CD4-positive, alpha-beta memory T cell (primary cell): ENCODE data around the gene TGM4. TPM values are rescaled to one million over a fixed set of nuclear protein-coding genes. Genes with fewer than 3 reads are reported as not detected.
A peak's percentile ranks its signal among the peaks of the same experiment; 100 is the strongest.

Experiments used
- CTCF ChIA-PET: fragments of 350-600 bp; sonication (Branson Sonifier 250); formaldehyde crosslinking; loops from one replicate; lab custom pipeline; 2021; ENCODE audit warnings: inconsistent platforms; ENCODE audit not compliant: partially characterized antibody; lab: Charles Lee
- POLR2A ChIA-PET: fragments of 350-600 bp; sonication (Branson Sonifier 250); formaldehyde crosslinking; loops from one replicate; lab custom pipeline; 2021; ENCODE audit not compliant: partially characterized antibody; lab: Charles Lee
- DNase-seq, 5 donors: peaks; one replicate each; pipeline versions ENCODE4 v3.0.0 to v3.0.0-alpha.2; 2020 to 2022; ENCODE audit warnings: mixed read lengths in 1 of 5
- H3K27ac ChIP-seq: one replicate; pipeline ENCODE4 v1.7.0; 2013; ENCODE audit warnings: low read depth, low read length
- H3K27me3 ChIP-seq: 2 replicates; pipeline ENCODE4 v1.7.0; 2013; ENCODE audit warnings: mild to moderate bottlenecking, low read length, moderate library complexity; ENCODE audit not compliant: insufficient read depth
- H3K36me3 ChIP-seq: 2 replicates; pipeline ENCODE4 v1.7.0; 2013; ENCODE audit warnings: mild to moderate bottlenecking, low read length, moderate library complexity; ENCODE audit not compliant: insufficient read depth
- H3K4me1 ChIP-seq: 2 replicates; pipeline ENCODE4 v1.7.0; 2013; ENCODE audit warnings: mild to moderate bottlenecking, low read length, moderate library complexity; ENCODE audit not compliant: insufficient read depth
- H3K4me3 ChIP-seq, 2 donors: one replicate each; pipeline ENCODE4 v1.7.0; 2013; ENCODE audit warnings: low read length in 2 of 2, mild to moderate bottlenecking in 1 of 2
- H3K9me3 ChIP-seq, 2 donors: one replicate each; pipeline ENCODE4 v1.7.0; 2013; ENCODE audit warnings: low read length in 2 of 2, control low read depth in 1 of 2; ENCODE audit not compliant: control insufficient read depth in 1 of 2
- H3K27ac Mint-ChIP-seq, 7 donors: one replicate each; pipeline ENCODE4 v1.8.0; 2020 to 2021; ENCODE audit warnings: mixed read lengths in 7 of 7, mild to moderate bottlenecking in 6 of 7, inconsistent platforms in 3 of 7, moderate library complexity in 3 of 7
- H3K27me3 Mint-ChIP-seq, 2 donors: one replicate each; pipeline ENCODE4 v1.8.0; 2020 to 2021; ENCODE audit warnings: mixed read lengths in 2 of 2
- H3K36me3 Mint-ChIP-seq, 2 donors: one replicate each; pipeline ENCODE4 v1.8.0; 2020 to 2021; ENCODE audit warnings: mixed read lengths in 2 of 2, inconsistent platforms in 1 of 2, mild to moderate bottlenecking in 1 of 2
- H3K4me1 Mint-ChIP-seq, 4 donors: one replicate each; pipeline ENCODE4 v1.8.0; 2020 to 2021; ENCODE audit warnings: mixed read lengths in 4 of 4, mild to moderate bottlenecking in 1 of 4
- H3K4me3 Mint-ChIP-seq, 8 donors: one replicate each; pipeline ENCODE4 v1.8.0; 2020 to 2021; ENCODE audit warnings: mixed read lengths in 8 of 8, mild to moderate bottlenecking in 7 of 8, moderate library complexity in 6 of 8, inconsistent platforms in 3 of 8
- H3K9me3 Mint-ChIP-seq, 8 donors: one replicate each; pipeline ENCODE4 v1.8.0; 2020 to 2021; ENCODE audit warnings: mixed read lengths in 8 of 8, mild to moderate bottlenecking in 5 of 8, inconsistent platforms in 3 of 8, moderate library complexity in 1 of 8
- intact Hi-C: fragments of 100-400 bp; cut with micrococcal nuclease; formaldehyde crosslinking; loops from one replicate; pipeline ENCODE4 v1.15.1; 2023
- polyA plus RNA-seq, 2 donors: library from polyadenylated mRNA; unstranded; fragments of 300-500 nt; fragmentation: Illumina TruSeq; gene quantifications; one replicate each; pipeline ENCODE4 v1.2.3, GENCODE V29; 2021
- total RNA-seq, 2 experiments: library from RNA; stranded (reverse); gene quantifications; one replicate each; pipeline ENCODE4 v1.2.3, GENCODE V29; 2021

Gene TGM4
- total and polyA plus RNA-seq, 4 experiments from 2014 or later = not detected

DNA sequence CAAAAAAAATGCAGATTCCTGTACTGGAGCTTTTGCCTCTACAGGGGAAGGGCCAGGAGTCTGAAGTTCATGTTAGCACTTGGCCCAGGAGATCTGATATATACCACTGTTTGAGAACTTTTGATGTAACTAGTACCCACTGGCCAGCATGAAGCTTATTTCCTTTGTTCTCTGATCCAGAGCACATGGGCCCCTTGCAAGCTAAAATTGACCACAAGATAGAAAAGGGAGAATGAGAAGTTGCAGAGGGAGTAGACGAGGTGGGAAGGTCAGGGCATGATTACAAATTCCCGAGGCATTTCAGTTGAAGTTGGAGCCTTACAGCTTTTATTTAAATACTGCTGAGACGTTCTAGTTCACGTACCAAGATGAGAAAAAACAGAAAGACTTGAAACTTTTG is 28.2 kb downstream of the TGM4 start:
- Histone ChIP-seq H3K27me3 (no peaks in the 10 kb centered on the region), H3K4me1 (no peaks in the 10 kb centered on the region), H3K36me3 (no peaks in the 10 kb centered on the region), H3K4me3 (no peak overlapping the region), H3K27ac (no peak overlapping the region), H3K9me3 (no peaks in the 10 kb centered on the region)
- H3K4me3 Mint-ChIP-seq = no peak overlapping the region
- CTCF ChIA-PET = interaction anchor here (2.4 kb wide), 1 partner anchor 12 kb away, joined by 12 read pairs; no protein-coding TSS in a partner anchor
- POLR2A ChIA-PET = no interaction called here
- H3K9me3 Mint-ChIP-seq = peaks cover 0 to 3% (median 0%) of the 10 kb centered on the region in 8 donors
- H3K27me3 Mint-ChIP-seq = peaks cover 14 to 20% of the 10 kb centered on the region in 2 donors
- no peaks in the 10 kb centered on the region for H3K36me3 Mint-ChIP-seq
- peak overlapping the region in 1 of 7 donors; percentile 57 for H3K27ac Mint-ChIP-seq
- no peak for DNase-seq
- intact Hi-C loops = no loop called here
- H3K4me1 Mint-ChIP-seq = no peaks in the 10 kb centered on the region

GRCh38 chr3:44903314-44903713 is 28.9 kb downstream of the TGM4 start:
- CTCF ChIA-PET = no interaction called here
- POLR2A ChIA-PET = no interaction called here
- H3K4me3 Mint-ChIP-seq = no peak overlapping the region
- peaks cover 0 to 7% (median 1%) of the 10 kb centered on the region in 8 donors for H3K9me3 Mint-ChIP-seq
- no peaks in the 10 kb centered on the region for H3K36me3 ChIP-seq
- no peak overlapping the region for H3K4me3 ChIP-seq
- no peak overlapping the region for H3K27ac Mint-ChIP-seq
- no peaks in the 10 kb centered on the region for H3K4me1 ChIP-seq
- no peak for DNase-seq
- no peaks in the 10 kb centered on the region for H3K27me3 ChIP-seq
- H3K36me3 Mint-ChIP-seq = no peaks in the 10 kb centered on the region
- no peak overlapping the region for H3K27ac ChIP-seq
- peaks cover 16 to 18% of the 10 kb centered on the region in 2 donors for H3K27me3 Mint-ChIP-seq
- intact Hi-C loops = no loop called here
- H3K9me3 ChIP-seq = no peaks in the 10 kb centered on the region
- no peaks in the 10 kb centered on the region for H3K4me1 Mint-ChIP-seq

DNA sequence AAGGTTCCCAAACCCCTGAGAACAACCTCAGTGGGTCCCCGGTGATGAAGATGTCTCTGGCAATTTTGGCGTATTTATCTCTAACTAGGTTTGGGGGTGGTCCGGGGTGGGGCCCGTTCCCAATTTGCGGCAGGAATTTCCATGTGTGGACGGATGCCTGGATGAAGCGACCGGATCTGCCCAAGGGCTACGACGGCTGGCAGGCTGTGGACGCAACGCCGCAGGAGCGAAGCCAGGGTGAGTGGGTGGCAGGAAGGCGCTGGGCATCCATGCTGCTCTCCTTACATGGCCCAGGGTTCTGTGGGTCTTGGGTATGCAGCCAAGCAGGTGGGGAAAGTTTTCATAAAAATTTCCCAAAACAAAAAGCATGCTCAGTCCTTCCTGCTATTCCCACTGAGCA is 29.3 kb downstream of the TGM4 start:
- no peaks in the 10 kb centered on the region for H3K36me3 Mint-ChIP-seq
- Histone ChIP-seq H3K27ac (no peak overlapping the region), H3K27me3 (no peaks in the 10 kb centered on the region), H3K36me3 (no peaks in the 10 kb centered on the region), H3K4me3 (no peak overlapping the region), H3K9me3 (no peaks in the 10 kb centered on the region), H3K4me1 (no peaks in the 10 kb centered on the region)
- H3K4me1 Mint-ChIP-seq = no peaks in the 10 kb centered on the region
- no peak overlapping the region for H3K4me3 Mint-ChIP-seq
- ChIA-PET POLR2A (no interaction called here), CTCF (no interaction called here)
- peaks cover 0 to 11% (median 1%) of the 10 kb centered on the region in 8 donors for H3K9me3 Mint-ChIP-seq
- H3K27me3 Mint-ChIP-seq = peaks cover 16% of the 10 kb centered on the region in 2 donors
- H3K27ac Mint-ChIP-seq = no peak overlapping the region
- no peak for DNase-seq
- intact Hi-C loops = no loop called here

GRCh38 chr3:44905446-44906157 is 31.2 kb downstream of the TGM4 start:
- Histone ChIP-seq H3K36me3 (no peaks in the 10 kb centered on the region), H3K27ac (no peak overlapping the region), H3K4me1 (no peaks in the 10 kb centered on the region), H3K27me3 (no peaks in the 10 kb centered on the region), H3K9me3 (no peaks in the 10 kb centered on the region), H3K4me3 (no peak overlapping the region)
- Mint-ChIP-seq H3K36me3 (peaks cover 0 to 6% of the 10 kb centered on the region in 2 donors), H3K9me3 (peaks cover 0 to 26% (median 3%) of the 10 kb centered on the region in 8 donors), H3K27ac (no peak overlapping the region), H3K27me3 (peaks cover 16 to 17% of the 10 kb centered on the region in 2 donors), H3K4me3 (no peak overlapping the region), H3K4me1 (no peaks in the 10 kb centered on the region)
- intact Hi-C loops = no loop called here
- CTCF ChIA-PET = interaction anchor here (1.2 kb wide), 1 partner anchor 9 kb away, joined by 3 read pairs; no protein-coding TSS in a partner anchor
- DNase-seq = no peak
- POLR2A ChIA-PET = no interaction called here

DNA sequence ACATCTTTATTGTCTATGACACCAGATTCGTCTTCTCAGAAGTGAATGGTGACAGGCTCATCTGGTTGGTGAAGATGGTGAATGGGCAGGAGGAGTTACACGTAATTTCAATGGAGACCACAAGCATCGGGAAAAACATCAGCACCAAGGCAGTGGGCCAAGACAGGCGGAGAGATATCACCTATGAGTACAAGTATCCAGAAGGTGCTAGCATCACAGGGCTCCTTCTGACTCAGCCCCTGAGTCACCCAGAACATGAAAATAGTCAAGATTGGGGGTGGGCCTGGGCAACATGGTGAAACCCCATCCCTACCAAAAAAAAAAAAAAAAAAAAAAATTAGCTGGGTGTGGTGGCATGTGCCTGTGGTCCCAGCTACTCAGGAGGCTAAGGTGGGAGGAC is 32.6 kb downstream of the TGM4 start:
- Histone ChIP-seq H3K4me3 (no peak overlapping the region), H3K9me3 (no peaks in the 10 kb centered on the region), H3K4me1 (no peaks in the 10 kb centered on the region), H3K27me3 (no peaks in the 10 kb centered on the region), H3K36me3 (no peaks in the 10 kb centered on the region), H3K27ac (no peak overlapping the region)
- peaks cover 0 to 6% of the 10 kb centered on the region in 2 donors for H3K36me3 Mint-ChIP-seq
- DNase-seq = no peak
- no peak overlapping the region for H3K27ac Mint-ChIP-seq
- intact Hi-C loops = no loop called here
- H3K4me3 Mint-ChIP-seq = no peak overlapping the region
- POLR2A ChIA-PET = no interaction called here
- H3K27me3 Mint-ChIP-seq = peaks cover 12 to 18% of the 10 kb centered on the region in 2 donors
- no peaks in the 10 kb centered on the region for H3K4me1 Mint-ChIP-seq
- CTCF ChIA-PET = interaction anchor here (1.2 to 2.2 kb wide), 2 partner anchors 8 to 374 kb away, joined by 3 to 8 read pairs; no protein-coding TSS in a partner anchor
- peaks cover 0 to 30% (median 3%) of the 10 kb centered on the region in 8 donors for H3K9me3 Mint-ChIP-seq

DNA sequence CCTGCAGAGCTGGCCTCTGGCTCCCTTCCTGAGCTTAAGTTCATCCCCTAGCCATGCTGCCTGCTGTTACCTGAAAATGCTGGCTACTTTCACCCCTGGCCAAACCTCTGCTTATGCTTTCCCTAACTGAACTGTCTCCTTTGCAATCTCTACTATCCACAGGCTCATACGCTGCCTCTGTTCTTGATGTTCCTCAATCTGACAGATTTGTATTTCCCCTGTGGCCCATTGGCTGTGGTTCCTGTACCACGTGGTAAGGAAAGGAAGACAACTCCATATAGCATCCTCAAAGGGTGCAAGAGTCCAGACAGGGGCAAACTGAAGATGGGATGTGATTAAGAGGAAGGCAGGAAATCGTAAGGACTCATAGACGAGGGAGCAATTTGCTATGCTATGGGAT is 33.2 kb downstream of the TGM4 start:
- H3K36me3 ChIP-seq = no peaks in the 10 kb centered on the region
- H3K4me1 ChIP-seq = no peaks in the 10 kb centered on the region
- CTCF ChIA-PET = interaction anchor here (1.0 to 2.2 kb wide), 2 partner anchors 79 to 375 kb away, joined by 3 to 8 read pairs; no protein-coding TSS in a partner anchor
- H3K9me3 ChIP-seq = no peaks in the 10 kb centered on the region
- peaks cover 0 to 30% (median 3%) of the 10 kb centered on the region in 8 donors for H3K9me3 Mint-ChIP-seq
- H3K27me3 ChIP-seq = no peaks in the 10 kb centered on the region
- peaks cover 12 to 18% of the 10 kb centered on the region in 2 donors for H3K27me3 Mint-ChIP-seq
- no peaks in the 10 kb centered on the region for H3K4me1 Mint-ChIP-seq
- DNase-seq = no peak
- no peak overlapping the region for H3K27ac ChIP-seq
- peaks cover 0 to 6% of the 10 kb centered on the region in 2 donors for H3K36me3 Mint-ChIP-seq
- POLR2A ChIA-PET = no interaction called here
- H3K27ac Mint-ChIP-seq = no peak overlapping the region
- no peak overlapping the region for H3K4me3 ChIP-seq
- H3K4me3 Mint-ChIP-seq = no peak overlapping the region
- intact Hi-C loops = no loop called here

DNA sequence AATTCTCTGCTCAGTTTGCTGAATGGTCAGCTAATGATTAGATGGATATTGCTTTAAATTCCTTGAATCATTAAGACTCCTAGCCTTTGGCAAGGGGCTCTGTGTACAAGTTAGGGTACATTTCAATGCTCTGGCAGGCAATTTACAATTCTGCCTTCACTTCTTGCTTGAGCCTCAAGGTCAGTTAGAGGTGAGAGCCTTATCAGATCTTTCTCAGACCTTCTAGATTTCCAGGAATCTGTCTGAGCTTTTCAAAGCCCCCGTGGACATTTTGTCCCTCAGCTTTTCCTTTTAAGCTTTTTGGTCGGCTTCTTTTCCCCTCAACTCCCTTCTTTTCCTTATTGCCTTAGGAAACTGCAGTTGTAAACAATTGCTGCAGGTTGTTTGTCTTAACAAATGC is 34.7 kb downstream of the TGM4 start:
- POLR2A ChIA-PET = no interaction called here
- no peaks in the 10 kb centered on the region for H3K36me3 ChIP-seq
- Mint-ChIP-seq H3K27ac (no peak overlapping the region), H3K9me3 (peaks cover 0 to 30% (median 3%) of the 10 kb centered on the region in 8 donors), H3K4me3 (no peak overlapping the region), H3K4me1 (peaks cover 0 to 2% (median 0%) of the 10 kb centered on the region in 4 donors), H3K36me3 (peaks cover 0 to 6% of the 10 kb centered on the region in 2 donors), H3K27me3 (peaks cover 10 to 14% of the 10 kb centered on the region in 2 donors)
- no peak overlapping the region for H3K4me3 ChIP-seq
- H3K27me3 ChIP-seq = no peaks in the 10 kb centered on the region
- H3K9me3 ChIP-seq = no peaks in the 10 kb centered on the region
- no peak overlapping the region for H3K27ac ChIP-seq
- CTCF ChIA-PET = interaction anchor here (2.2 kb wide), 1 partner anchor 376 kb away, joined by 8 read pairs; no protein-coding TSS in a partner anchor
- H3K4me1 ChIP-seq = no peaks in the 10 kb centered on the region
- intact Hi-C loops = no loop called here
- DNase-seq = no peak
